Hepatocyte (in vitro differentiated cells): ENCODE measurements around the gene THSD4.

ENCODE experiments used
- EZH2 ChIP-seq: fragments of 200-600 bp; sonication (generic); IDR thresholded peaks from 2 replicates; pipeline ENCODE4 v1.6.1; 2016; ENCODE audit warnings: antibody characterized with exemption, mild to moderate bottlenecking, borderline replicate concordance
- EZH2phosphoT487 ChIP-seq: fragments of 200-600 bp; sonication (generic); IDR thresholded peaks from one replicate; pipeline ENCODE4 v1.6.1; 2018; ENCODE audit warnings: antibody characterized with exemption, mild to moderate bottlenecking, low read depth, moderate library complexity; ENCODE audit not compliant: unreplicated experiment, severe bottlenecking
- TF ChIP-seq, protein P1 (sequence below): fragments of 200-600 bp; sonication (generic); IDR thresholded peaks from 2 replicates; pipeline ENCODE4 v1.5.1; 2016; ENCODE audit warnings: antibody characterized with exemption, mild to moderate bottlenecking; ENCODE audit not compliant: poor library complexity

DNA sequence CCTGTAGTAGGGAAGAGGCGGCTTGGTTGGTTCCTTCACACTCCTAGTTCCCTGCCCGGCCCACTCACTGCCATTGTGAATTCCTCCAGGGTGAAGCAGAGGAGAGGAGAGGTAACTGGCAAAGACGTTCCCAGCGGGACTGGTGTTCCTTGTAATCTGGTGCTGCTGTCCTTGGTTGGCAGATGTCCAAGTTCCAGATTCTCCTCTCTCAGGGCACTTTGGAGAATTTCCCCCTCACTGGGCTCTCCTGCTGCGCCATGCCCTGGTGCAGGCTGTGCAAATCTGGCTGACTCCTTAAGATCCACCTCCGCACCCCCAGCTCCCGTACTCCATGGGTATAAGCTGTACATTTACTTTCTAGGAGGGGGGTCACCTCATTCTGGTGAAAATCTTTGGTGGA is 37.3 kb downstream of the THSD4 start:
- TF ChIP-seq, protein P1, sequence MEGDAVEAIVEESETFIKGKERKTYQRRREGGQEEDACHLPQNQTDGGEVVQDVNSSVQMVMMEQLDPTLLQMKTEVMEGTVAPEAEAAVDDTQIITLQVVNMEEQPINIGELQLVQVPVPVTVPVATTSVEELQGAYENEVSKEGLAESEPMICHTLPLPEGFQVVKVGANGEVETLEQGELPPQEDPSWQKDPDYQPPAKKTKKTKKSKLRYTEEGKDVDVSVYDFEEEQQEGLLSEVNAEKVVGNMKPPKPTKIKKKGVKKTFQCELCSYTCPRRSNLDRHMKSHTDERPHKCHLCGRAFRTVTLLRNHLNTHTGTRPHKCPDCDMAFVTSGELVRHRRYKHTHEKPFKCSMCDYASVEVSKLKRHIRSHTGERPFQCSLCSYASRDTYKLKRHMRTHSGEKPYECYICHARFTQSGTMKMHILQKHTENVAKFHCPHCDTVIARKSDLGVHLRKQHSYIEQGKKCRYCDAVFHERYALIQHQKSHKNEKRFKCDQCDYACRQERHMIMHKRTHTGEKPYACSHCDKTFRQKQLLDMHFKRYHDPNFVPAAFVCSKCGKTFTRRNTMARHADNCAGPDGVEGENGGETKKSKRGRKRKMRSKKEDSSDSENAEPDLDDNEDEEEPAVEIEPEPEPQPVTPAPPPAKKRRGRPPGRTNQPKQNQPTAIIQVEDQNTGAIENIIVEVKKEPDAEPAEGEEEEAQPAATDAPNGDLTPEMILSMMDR: no peak
- TF ChIP-seq EZH2: no peak
- no peak for TF ChIP-seq EZH2phosphoT487
